ENCODE measurements around the gene MAGED1. TPM values are rescaled to one million over a fixed set of nuclear protein-coding genes. Genes with fewer than 3 reads are reported as not detected.

Gene MAGED1
- total and polyA plus RNA-seq, 2 experiments from 2014 or later: 60.8 to 89.8 TPM

DNA sequence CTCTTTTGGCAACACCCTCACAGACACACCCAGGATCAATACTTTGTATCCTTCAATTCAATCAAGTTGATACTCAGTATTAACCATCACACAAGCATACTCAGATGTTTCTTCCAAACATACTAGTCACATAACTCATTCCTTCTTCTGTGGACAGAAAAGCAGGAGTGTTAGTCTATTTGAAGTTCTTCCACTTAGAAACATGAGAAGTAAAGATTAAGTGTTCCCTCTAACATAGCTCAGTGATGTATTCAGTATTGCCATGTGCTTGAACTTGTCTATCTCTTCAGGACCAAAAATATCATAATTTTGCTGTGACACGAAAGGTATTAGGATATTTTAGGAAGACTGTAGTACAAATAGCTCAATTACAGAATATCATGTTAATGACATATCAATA lies 25.8 kb upstream of the MAGED1 start:
- H3F3A ChIP-seq (replicated peaks; ENCODE audit: low read depth): no peaks in the 10 kb centered on the region
- H3K27me3 Mint-ChIP-seq (ENCODE audit: insufficient read depth, low read depth, poor library complexity): no peaks in the 10 kb centered on the region
- no peaks in the 10 kb centered on the region for H3K4me1 ChIP-seq (ENCODE audit: insufficient read depth)
- H3K79me2 ChIP-seq (replicated peaks; ENCODE audit: insufficient read depth): peaks cover 97% of the 10 kb centered on the region
- no peaks in the 10 kb centered on the region for H3K36me3 ChIP-seq (ENCODE audit: insufficient read depth)
- no peak overlapping the region for H3K4me3 ChIP-seq
- H3K27ac ChIP-seq (ENCODE audit: low read depth): no peak overlapping the region
- H3K9me3 Mint-ChIP-seq: peaks cover 3% of the 10 kb centered on the region; the same call in 1 of the 3 replicates
- H2AFZ ChIP-seq: no peak overlapping the region
- TF ChIP-seq EZH2phosphoT487 (IDR thresholded peaks at IDR 0.05; ENCODE audit: unreplicated experiment) (no peak), CREB1 (CRISPR knock-in tag; IDR thresholded peaks at IDR 0.05; ENCODE audit: low read depth) (no peak), ZNF331 (CRISPR knock-in tag; IDR thresholded peaks at IDR 0.05; ENCODE audit: low read depth) (no peak), STAT1 (IDR thresholded peaks at IDR 0.05; ENCODE audit: unreplicated experiment) (no peak), EZH2 (IDR thresholded peaks at IDR 0.05; ENCODE audit: low read depth, unreplicated experiment) (no peak), ZNF114 (CRISPR knock-in tag; IDR thresholded peaks at IDR 0.05) (no peak), JUNB (IDR thresholded peaks at IDR 0.05; ENCODE audit: unreplicated experiment) (no peak), NANOG (IDR thresholded peaks at IDR 0.05; ENCODE audit: borderline replicate concordance) (no peak), POLR2AphosphoS5 (IDR thresholded peaks at IDR 0.05; ENCODE audit: low read depth) (no peak)
- TF ChIP-seq, protein P1, sequence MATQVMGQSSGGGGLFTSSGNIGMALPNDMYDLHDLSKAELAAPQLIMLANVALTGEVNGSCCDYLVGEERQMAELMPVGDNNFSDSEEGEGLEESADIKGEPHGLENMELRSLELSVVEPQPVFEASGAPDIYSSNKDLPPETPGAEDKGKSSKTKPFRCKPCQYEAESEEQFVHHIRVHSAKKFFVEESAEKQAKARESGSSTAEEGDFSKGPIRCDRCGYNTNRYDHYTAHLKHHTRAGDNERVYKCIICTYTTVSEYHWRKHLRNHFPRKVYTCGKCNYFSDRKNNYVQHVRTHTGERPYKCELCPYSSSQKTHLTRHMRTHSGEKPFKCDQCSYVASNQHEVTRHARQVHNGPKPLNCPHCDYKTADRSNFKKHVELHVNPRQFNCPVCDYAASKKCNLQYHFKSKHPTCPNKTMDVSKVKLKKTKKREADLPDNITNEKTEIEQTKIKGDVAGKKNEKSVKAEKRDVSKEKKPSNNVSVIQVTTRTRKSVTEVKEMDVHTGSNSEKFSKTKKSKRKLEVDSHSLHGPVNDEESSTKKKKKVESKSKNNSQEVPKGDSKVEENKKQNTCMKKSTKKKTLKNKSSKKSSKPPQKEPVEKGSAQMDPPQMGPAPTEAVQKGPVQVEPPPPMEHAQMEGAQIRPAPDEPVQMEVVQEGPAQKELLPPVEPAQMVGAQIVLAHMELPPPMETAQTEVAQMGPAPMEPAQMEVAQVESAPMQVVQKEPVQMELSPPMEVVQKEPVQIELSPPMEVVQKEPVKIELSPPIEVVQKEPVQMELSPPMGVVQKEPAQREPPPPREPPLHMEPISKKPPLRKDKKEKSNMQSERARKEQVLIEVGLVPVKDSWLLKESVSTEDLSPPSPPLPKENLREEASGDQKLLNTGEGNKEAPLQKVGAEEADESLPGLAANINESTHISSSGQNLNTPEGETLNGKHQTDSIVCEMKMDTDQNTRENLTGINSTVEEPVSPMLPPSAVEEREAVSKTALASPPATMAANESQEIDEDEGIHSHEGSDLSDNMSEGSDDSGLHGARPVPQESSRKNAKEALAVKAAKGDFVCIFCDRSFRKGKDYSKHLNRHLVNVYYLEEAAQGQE (IDR thresholded peaks at IDR 0.05; ENCODE audit: unreplicated experiment): no peak
- TF ChIP-seq, protein P2, sequence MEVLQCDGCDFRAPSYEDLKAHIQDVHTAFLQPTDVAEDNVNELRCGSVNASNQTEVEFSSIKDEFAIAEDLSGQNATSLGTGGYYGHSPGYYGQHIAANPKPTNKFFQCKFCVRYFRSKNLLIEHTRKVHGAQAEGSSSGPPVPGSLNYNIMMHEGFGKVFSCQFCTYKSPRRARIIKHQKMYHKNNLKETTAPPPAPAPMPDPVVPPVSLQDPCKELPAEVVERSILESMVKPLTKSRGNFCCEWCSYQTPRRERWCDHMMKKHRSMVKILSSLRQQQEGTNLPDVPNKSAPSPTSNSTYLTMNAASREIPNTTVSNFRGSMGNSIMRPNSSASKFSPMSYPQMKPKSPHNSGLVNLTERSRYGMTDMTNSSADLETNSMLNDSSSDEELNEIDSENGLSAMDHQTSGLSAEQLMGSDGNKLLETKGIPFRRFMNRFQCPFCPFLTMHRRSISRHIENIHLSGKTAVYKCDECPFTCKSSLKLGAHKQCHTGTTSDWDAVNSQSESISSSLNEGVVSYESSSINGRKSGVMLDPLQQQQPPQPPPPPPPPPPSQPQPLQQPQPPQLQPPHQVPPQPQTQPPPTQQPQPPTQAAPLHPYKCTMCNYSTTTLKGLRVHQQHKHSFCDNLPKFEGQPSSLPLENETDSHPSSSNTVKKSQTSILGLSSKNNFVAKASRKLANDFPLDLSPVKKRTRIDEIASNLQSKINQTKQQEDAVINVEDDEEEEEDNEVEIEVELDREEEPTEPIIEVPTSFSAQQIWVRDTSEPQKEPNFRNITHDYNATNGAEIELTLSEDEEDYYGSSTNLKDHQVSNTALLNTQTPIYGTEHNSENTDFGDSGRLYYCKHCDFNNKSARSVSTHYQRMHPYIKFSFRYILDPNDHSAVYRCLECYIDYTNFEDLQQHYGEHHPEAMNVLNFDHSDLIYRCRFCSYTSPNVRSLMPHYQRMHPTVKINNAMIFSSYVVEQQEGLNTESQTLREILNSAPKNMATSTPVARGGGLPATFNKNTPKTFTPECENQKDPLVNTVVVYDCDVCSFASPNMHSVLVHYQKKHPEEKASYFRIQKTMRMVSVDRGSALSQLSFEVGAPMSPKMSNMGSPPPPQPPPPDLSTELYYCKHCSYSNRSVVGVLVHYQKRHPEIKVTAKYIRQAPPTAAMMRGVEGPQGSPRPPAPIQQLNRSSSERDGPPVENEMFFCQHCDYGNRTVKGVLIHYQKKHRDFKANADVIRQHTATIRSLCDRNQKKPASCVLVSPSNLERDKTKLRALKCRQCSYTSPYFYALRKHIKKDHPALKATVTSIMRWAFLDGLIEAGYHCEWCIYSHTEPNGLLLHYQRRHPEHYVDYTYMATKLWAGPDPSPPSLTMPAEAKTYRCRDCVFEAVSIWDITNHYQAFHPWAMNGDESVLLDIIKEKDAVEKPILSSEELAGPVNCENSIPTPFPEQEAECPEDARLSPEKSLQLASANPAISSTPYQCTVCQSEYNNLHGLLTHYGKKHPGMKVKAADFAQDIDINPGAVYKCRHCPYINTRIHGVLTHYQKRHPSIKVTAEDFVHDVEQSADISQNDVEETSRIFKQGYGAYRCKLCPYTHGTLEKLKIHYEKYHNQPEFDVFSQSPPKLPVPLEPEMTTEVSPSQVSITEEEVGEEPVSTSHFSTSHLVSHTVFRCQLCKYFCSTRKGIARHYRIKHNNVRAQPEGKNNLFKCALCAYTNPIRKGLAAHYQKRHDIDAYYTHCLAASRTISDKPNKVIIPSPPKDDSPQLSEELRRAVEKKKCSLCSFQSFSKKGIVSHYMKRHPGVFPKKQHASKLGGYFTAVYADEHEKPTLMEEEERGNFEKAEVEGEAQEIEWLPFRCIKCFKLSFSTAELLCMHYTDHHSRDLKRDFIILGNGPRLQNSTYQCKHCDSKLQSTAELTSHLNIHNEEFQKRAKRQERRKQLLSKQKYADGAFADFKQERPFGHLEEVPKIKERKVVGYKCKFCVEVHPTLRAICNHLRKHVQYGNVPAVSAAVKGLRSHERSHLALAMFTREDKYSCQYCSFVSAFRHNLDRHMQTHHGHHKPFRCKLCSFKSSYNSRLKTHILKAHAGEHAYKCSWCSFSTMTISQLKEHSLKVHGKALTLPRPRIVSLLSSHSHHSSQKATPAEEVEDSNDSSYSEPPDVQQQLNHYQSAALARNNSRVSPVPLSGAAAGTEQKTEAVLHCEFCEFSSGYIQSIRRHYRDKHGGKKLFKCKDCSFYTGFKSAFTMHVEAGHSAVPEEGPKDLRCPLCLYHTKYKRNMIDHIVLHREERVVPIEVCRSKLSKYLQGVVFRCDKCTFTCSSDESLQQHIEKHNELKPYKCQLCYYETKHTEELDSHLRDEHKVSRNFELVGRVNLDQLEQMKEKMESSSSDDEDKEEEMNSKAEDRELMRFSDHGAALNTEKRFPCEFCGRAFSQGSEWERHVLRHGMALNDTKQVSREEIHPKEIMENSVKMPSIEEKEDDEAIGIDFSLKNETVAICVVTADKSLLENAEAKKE (CRISPR knock-in tag; IDR thresholded peaks at IDR 0.05): no peak
- TF ChIP-seq, protein P3, sequence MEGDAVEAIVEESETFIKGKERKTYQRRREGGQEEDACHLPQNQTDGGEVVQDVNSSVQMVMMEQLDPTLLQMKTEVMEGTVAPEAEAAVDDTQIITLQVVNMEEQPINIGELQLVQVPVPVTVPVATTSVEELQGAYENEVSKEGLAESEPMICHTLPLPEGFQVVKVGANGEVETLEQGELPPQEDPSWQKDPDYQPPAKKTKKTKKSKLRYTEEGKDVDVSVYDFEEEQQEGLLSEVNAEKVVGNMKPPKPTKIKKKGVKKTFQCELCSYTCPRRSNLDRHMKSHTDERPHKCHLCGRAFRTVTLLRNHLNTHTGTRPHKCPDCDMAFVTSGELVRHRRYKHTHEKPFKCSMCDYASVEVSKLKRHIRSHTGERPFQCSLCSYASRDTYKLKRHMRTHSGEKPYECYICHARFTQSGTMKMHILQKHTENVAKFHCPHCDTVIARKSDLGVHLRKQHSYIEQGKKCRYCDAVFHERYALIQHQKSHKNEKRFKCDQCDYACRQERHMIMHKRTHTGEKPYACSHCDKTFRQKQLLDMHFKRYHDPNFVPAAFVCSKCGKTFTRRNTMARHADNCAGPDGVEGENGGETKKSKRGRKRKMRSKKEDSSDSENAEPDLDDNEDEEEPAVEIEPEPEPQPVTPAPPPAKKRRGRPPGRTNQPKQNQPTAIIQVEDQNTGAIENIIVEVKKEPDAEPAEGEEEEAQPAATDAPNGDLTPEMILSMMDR (conservative IDR thresholded peaks at IDR 0.05; ENCODE audit: low read depth in 2 of 2): no peak
- TF ChIP-seq, protein P4, sequence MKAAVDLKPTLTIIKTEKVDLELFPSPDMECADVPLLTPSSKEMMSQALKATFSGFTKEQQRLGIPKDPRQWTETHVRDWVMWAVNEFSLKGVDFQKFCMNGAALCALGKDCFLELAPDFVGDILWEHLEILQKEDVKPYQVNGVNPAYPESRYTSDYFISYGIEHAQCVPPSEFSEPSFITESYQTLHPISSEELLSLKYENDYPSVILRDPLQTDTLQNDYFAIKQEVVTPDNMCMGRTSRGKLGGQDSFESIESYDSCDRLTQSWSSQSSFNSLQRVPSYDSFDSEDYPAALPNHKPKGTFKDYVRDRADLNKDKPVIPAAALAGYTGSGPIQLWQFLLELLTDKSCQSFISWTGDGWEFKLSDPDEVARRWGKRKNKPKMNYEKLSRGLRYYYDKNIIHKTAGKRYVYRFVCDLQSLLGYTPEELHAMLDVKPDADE (IDR thresholded peaks at IDR 0.05): no peak
- H3K4me3 Mint-ChIP-seq: no peak overlapping the region
- H3K36me3 Mint-ChIP-seq (ENCODE audit: low read depth): peaks cover 21% of the 10 kb centered on the region; the same call in 2 of the 3 replicates
- peaks cover 3% of the 10 kb centered on the region for H4K20me1 ChIP-seq (replicated peaks; ENCODE audit: insufficient read depth)
- H3K4me2 ChIP-seq: no peak overlapping the region
- no peak for ATAC-seq
- DNase-seq (ENCODE audit: low spot score): no peak
- no peaks in the 10 kb centered on the region for H3K27me3 ChIP-seq (ENCODE audit: insufficient read depth)
- H3K27ac Mint-ChIP-seq: no peak overlapping the region
- no peaks in the 10 kb centered on the region for H3K9me2 ChIP-seq (ENCODE audit: insufficient read depth)
- peaks cover 8% of the 10 kb centered on the region; the same call in 2 of the 3 replicates for H3K4me1 Mint-ChIP-seq

All from GM23338 (cell line).